H1 (cell line): ENCODE data around the gene PLEK2. TPM values are rescaled to one million over a fixed set of nuclear protein-coding genes. Genes with fewer than 3 reads are reported as not detected.

Experiments
- BCL11A ChIP-seq, 2 experiments: IDR thresholded peaks; one replicate each; pipeline ENCODE4 v1.6.1; 2011; ENCODE audit warnings: low read depth in 2 of 2, low read length in 2 of 2, mild to moderate bottlenecking in 2 of 2
- EGR1 ChIP-seq: IDR thresholded peaks from 2 replicates; pipeline ENCODE4 v1.6.1; 2011; ENCODE audit warnings: low read depth, low read length, borderline replicate concordance
- KDM5A ChIP-seq: fragments of 200-600 bp; IDR thresholded peaks from 2 replicates; pipeline ENCODE4 v1.7.1; 2012; ENCODE audit warnings: mild to moderate bottlenecking, low read length, inconsistent platforms, mixed read lengths
- polyA plus RNA-seq, 7 experiments: library from polyadenylated mRNA; depleted of rRNA in 3 of 7; stranded (reverse) in 5 of 7; unstranded in 2 of 7; fragments of >200 nt in 5 of 7; fragments of 200-250 nt in 2 of 7; gene quantifications; 1 replicate in 5 of 7; 2 replicates in 1 of 7; 4 replicates in 1 of 7; pipeline versions ENCODE4 v1.2.1 to v1.2.3, GENCODE V29; 2011 to 2013; ENCODE audit warnings: missing spikeins in 2 of 7, mixed read lengths in 2 of 7
- total RNA-seq: library from RNA; stranded (reverse); fragmentation: NEBNext Ultra II Directional; extraction: Animal tissue kit (Norgen Biotek cat#: 25700); gene quantifications from 2 replicates; pipeline ENCODE4 v1.2.1, GENCODE V29; 2021

The PLEK2 gene
- total and polyA plus RNA-seq, 2 of the 8 experiments (the other 6 are each of a cell fraction or from before 2014, with no cell fraction given): 0.41 to 2.1 TPM

- no peak for TF ChIP-seq BCL11A (IDR thresholded peaks at IDR 0.05; ENCODE audit: low read depth in 2 of 2, low read length in 2 of 2)
- TF ChIP-seq EGR1: no peak
- no peak for TF ChIP-seq KDM5A
Observed at GRCh38 chr14:67370830-67371229, 41.1 kb downstream of the PLEK2 start (continued).
